GM21528 (cell line): ENCODE measurements around the gene TRAPPC12.
"Not testable (repeated sequence)": the region's sequence is repeated elsewhere in the genome, so short reads cannot be mapped to it uniquely, and the experiment has no call there.

ENCODE experiments used
- ATAC-seq: cut with Tn5 transposase; IDR thresholded peaks from one replicate; pipeline ENCODE4 v1.9.1; 2021; ENCODE audit warnings: mild to moderate bottlenecking, moderate library complexity; ENCODE audit not compliant: unreplicated experiment, low FRiP score

TRAPPC12 gene

GRCh38 chr2:3379647-3380534, at the start of gene TRAPPC12:
Gene TRAPPC12, plus strand, starts transcription at chr2:3379694. Its CDS starts 7,930 bp downstream, at chr2:3387624.
- peak; percentile 74 for ATAC-seq

- no peak for ATAC-seq
Observed at GRCh38 chr2:3332133-3332532, 47.4 kb upstream of the TRAPPC12 start.

- ATAC-seq, result no peak
Observed at GRCh38 chr2:3334392-3335345, 44.8 kb upstream of the TRAPPC12 start.

- no peak for ATAC-seq
Observed at GRCh38 chr2:3336844-3337243, 42.6 kb upstream of the TRAPPC12 start.

- no peak for ATAC-seq
Observed at GRCh38 chr2:3338340-3338739, 41.2 kb upstream of the TRAPPC12 start.

- no peak for ATAC-seq
Observed at GRCh38 chr2:3340144-3340543, 39.4 kb upstream of the TRAPPC12 start.

- no peak for ATAC-seq
Observed at GRCh38 chr2:3341336-3341735, 38.2 kb upstream of the TRAPPC12 start.

- ATAC-seq, result no peak
Observed at GRCh38 chr2:3342324-3342723, 37.2 kb upstream of the TRAPPC12 start.

GRCh38 chr2:3343012-3343411, 36.5 kb upstream of the TRAPPC12 start:
- ATAC-seq, result no peak

- ATAC-seq, result no peak
Observed at GRCh38 chr2:3344897-3345296, 34.6 kb upstream of the TRAPPC12 start.

- ATAC-seq, result no peak
Observed at GRCh38 chr2:3345621-3346020, 33.9 kb upstream of the TRAPPC12 start.

- no peak for ATAC-seq
Observed at GRCh38 chr2:3348767-3349166, 30.7 kb upstream of the TRAPPC12 start.

GRCh38 chr2:3349211-3349693, 30.2 kb upstream of the TRAPPC12 start:
- no peak for ATAC-seq

GRCh38 chr2:3354986-3355385, 24.5 kb upstream of the TRAPPC12 start:
- no peak for ATAC-seq

- ATAC-seq, result no peak
Observed at GRCh38 chr2:3355951-3356569, 23.4 kb upstream of the TRAPPC12 start.

- no peak for ATAC-seq
Observed at GRCh38 chr2:3356799-3357198, 22.7 kb upstream of the TRAPPC12 start.

GRCh38 chr2:3357446-3357845, 22.0 kb upstream of the TRAPPC12 start:
- ATAC-seq, result not testable (repeated sequence)

- no peak for ATAC-seq
Observed at GRCh38 chr2:3357926-3358325, 21.6 kb upstream of the TRAPPC12 start.

- no peak for ATAC-seq
Observed at GRCh38 chr2:3361518-3362389, 17.7 kb upstream of the TRAPPC12 start.

GRCh38 chr2:3365219-3365618, 14.3 kb upstream of the TRAPPC12 start:
- no peak for ATAC-seq
